Measurements from ENCODE around the gene SRXN1.

SRXN1 gene

DNA sequence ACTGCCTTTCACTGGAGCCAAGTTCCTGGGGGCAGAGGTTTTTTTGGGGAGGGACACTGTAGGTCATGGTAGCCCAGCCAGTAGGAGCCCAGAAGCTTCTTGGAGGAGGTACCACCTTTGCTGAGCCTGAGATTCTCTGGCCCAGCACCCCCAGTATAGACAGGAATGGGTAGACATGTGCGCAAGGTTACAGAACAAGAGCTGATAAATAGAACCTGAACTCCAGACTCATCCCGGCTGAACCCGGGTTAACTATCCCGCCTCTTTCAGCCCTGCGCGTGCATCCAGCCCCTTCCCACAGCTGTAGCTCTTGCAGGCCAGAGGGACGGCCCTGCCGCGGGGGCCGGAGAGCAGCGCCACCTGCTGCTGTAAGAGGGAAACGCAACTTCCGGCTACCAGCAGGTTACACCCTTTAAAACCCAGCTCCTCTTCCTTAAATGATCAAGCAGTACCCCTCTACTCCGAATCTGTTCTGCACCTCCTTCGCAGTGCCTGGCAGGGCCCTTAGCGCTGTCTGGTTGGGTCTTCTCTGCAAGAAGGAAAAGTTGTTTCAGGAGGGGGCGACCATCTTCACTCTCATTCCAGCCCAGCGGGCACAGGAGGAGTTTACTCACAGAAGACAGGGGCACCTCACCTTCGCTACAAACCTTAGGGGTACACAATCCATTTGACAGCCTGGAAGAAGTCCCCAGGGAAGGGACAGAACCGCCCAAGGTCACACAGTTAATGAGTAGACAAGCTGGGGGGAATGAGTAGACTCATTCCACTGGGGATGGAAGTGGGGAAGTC, 7.5 kb downstream of the SRXN1 start (continued):
- TF ChIP-seq, protein P1, sequence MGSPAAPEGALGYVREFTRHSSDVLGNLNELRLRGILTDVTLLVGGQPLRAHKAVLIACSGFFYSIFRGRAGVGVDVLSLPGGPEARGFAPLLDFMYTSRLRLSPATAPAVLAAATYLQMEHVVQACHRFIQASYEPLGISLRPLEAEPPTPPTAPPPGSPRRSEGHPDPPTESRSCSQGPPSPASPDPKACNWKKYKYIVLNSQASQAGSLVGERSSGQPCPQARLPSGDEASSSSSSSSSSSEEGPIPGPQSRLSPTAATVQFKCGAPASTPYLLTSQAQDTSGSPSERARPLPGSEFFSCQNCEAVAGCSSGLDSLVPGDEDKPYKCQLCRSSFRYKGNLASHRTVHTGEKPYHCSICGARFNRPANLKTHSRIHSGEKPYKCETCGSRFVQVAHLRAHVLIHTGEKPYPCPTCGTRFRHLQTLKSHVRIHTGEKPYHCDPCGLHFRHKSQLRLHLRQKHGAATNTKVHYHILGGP (tag by site-specific recombination; IDR thresholded peaks at IDR 0.05): no peak
- TF ChIP-seq ZNF302 (tag by site-specific recombination; IDR thresholded peaks at IDR 0.05; ENCODE audit: low read depth): no peak
- TF ChIP-seq ZFHX2 (tag by site-specific recombination; conservative IDR thresholded peaks at IDR 0.05): peak; percentile 20; the same call in 1 of the 2 replicates
- no peak for TF ChIP-seq ZNF548 (tag by site-specific recombination; IDR thresholded peaks at IDR 0.05)
- no peak for TF ChIP-seq YY1 (tag by site-specific recombination; IDR thresholded peaks at IDR 0.05)
- no peak for TF ChIP-seq ZNF146 (tag by site-specific recombination; IDR thresholded peaks at IDR 0.05)
- TF ChIP-seq ZNF114 (tag by site-specific recombination; IDR thresholded peaks at IDR 0.05): no peak
- TF ChIP-seq ZNF324 (tag by site-specific recombination; IDR thresholded peaks at IDR 0.05): no peak
- TF ChIP-seq OVOL3 (tag by site-specific recombination; IDR thresholded peaks at IDR 0.05): no peak
- TF ChIP-seq ZNF585B (tag by site-specific recombination; IDR thresholded peaks at IDR 0.05): no peak
- no peak for TF ChIP-seq ZBTB21 (tag by site-specific recombination; IDR thresholded peaks at IDR 0.05)
- no peak for TF ChIP-seq ZNF223 (tag by site-specific recombination; IDR thresholded peaks at IDR 0.05)
- no peak for TF ChIP-seq ZNF311 (tag by site-specific recombination; IDR thresholded peaks at IDR 0.05; ENCODE audit: borderline replicate concordance)
- TF ChIP-seq ZNF501 (tag by site-specific recombination; IDR thresholded peaks at IDR 0.05): no peak
- TF ChIP-seq ZNF747 (tag by site-specific recombination; IDR thresholded peaks at IDR 0.05): no peak
- no peak for TF ChIP-seq KLF16 (tag by site-specific recombination; IDR thresholded peaks at IDR 0.05)
- TF ChIP-seq ZNF239 (tag by site-specific recombination; IDR thresholded peaks at IDR 0.05): no peak
- TF ChIP-seq ZNF621 (tag by site-specific recombination; IDR thresholded peaks at IDR 0.05): no peak
- TF ChIP-seq ZNF214 (tag by site-specific recombination; IDR thresholded peaks at IDR 0.05; ENCODE audit: borderline replicate concordance): no peak
- no peak for TF ChIP-seq ZNF624 (tag by site-specific recombination; IDR thresholded peaks at IDR 0.05)
- no peak for TF ChIP-seq ZNF837 (tag by site-specific recombination; IDR thresholded peaks at IDR 0.05)
- no peak for TF ChIP-seq TRIM28 (IDR thresholded peaks at IDR 0.05; ENCODE audit: borderline replicate concordance, low read length)
- TF ChIP-seq YY2 (tag by site-specific recombination; IDR thresholded peaks at IDR 0.05): no peak
- TF ChIP-seq, protein P2, sequence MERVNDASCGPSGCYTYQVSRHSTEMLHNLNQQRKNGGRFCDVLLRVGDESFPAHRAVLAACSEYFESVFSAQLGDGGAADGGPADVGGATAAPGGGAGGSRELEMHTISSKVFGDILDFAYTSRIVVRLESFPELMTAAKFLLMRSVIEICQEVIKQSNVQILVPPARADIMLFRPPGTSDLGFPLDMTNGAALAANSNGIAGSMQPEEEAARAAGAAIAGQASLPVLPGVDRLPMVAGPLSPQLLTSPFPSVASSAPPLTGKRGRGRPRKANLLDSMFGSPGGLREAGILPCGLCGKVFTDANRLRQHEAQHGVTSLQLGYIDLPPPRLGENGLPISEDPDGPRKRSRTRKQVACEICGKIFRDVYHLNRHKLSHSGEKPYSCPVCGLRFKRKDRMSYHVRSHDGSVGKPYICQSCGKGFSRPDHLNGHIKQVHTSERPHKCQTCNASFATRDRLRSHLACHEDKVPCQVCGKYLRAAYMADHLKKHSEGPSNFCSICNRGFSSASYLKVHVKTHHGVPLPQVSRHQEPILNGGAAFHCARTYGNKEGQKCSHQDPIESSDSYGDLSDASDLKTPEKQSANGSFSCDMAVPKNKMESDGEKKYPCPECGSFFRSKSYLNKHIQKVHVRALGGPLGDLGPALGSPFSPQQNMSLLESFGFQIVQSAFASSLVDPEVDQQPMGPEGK (tag by site-specific recombination; IDR thresholded peaks at IDR 0.05): peak; percentile 69
- TF ChIP-seq ZNF600 (tag by site-specific recombination; IDR thresholded peaks at IDR 0.05): peak; percentile 63
- TF ChIP-seq ZNF623 (tag by site-specific recombination; IDR thresholded peaks at IDR 0.05): no peak
- TF ChIP-seq, protein P3, sequence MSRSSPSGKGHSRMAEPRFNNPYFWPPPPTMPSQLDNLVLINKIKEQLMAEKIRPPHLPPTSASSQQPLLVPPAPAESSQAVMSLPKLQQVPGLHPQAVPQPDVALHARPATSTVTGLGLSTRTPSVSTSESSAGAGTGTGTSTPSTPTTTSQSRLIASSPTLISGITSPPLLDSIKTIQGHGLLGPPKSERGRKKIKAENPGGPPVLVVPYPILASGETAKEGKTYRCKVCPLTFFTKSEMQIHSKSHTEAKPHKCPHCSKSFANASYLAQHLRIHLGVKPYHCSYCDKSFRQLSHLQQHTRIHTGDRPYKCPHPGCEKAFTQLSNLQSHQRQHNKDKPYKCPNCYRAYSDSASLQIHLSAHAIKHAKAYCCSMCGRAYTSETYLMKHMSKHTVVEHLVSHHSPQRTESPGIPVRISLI (tag by site-specific recombination; IDR thresholded peaks at IDR 0.05): no peak
- TF ChIP-seq, protein P4, sequence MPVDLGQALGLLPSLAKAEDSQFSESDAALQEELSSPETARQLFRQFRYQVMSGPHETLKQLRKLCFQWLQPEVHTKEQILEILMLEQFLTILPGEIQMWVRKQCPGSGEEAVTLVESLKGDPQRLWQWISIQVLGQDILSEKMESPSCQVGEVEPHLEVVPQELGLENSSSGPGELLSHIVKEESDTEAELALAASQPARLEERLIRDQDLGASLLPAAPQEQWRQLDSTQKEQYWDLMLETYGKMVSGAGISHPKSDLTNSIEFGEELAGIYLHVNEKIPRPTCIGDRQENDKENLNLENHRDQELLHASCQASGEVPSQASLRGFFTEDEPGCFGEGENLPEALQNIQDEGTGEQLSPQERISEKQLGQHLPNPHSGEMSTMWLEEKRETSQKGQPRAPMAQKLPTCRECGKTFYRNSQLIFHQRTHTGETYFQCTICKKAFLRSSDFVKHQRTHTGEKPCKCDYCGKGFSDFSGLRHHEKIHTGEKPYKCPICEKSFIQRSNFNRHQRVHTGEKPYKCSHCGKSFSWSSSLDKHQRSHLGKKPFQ (tag by site-specific recombination; IDR thresholded peaks at IDR 0.05): no peak
- TF ChIP-seq, protein P5, sequence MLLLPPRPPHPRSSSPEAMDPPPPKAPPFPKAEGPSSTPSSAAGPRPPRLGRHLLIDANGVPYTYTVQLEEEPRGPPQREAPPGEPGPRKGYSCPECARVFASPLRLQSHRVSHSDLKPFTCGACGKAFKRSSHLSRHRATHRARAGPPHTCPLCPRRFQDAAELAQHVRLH (tag by site-specific recombination; IDR thresholded peaks at IDR 0.05): no peak
- no peak for TF ChIP-seq ZNF529 (tag by site-specific recombination; IDR thresholded peaks at IDR 0.05; ENCODE audit: insufficient replicate concordance)
- no peak for TF ChIP-seq ZEB2 (tag by site-specific recombination; IDR thresholded peaks at IDR 0.05)
- TF ChIP-seq ZFP41 (tag by site-specific recombination; IDR thresholded peaks at IDR 0.05; ENCODE audit: borderline replicate concordance): no peak
- TF ChIP-seq ZBTB7A (tag by site-specific recombination; IDR thresholded peaks at IDR 0.05; ENCODE audit: low read depth): no peak
- no peak for TF ChIP-seq ZNF37A (tag by site-specific recombination; IDR thresholded peaks at IDR 0.05)
- no peak for TF ChIP-seq ZNF677 (tag by site-specific recombination; IDR thresholded peaks at IDR 0.05)
- no peak for TF ChIP-seq ZNF248 (tag by site-specific recombination; IDR thresholded peaks at IDR 0.05)
- TF ChIP-seq ZNF777 (tag by site-specific recombination; IDR thresholded peaks at IDR 0.05; ENCODE audit: borderline replicate concordance): no peak
- no peak for TF ChIP-seq KLF1 (tag by site-specific recombination; IDR thresholded peaks at IDR 0.05)

Measured in HEK293 (cell line).